Measurements from ENCODE around the gene FHAD1.

Gene FHAD1

GRCh38 chr1:15329104-15329820 lies 82.2 kb downstream of the FHAD1 start:
- Histone ChIP-seq H3K4me3 (ENCODE audit: low read length) (no peak overlapping the region), H3K9me3 (ENCODE audit: control insufficient read depth, low read depth, low read length) (no peaks in the 10 kb centered on the region), H3K27ac (ENCODE audit: low read length) (no peak overlapping the region), H3K27me3 (ENCODE audit: control insufficient read depth, insufficient read depth, low read length) (no peaks in the 10 kb centered on the region), H3K9ac (ENCODE audit: low read length) (no peak overlapping the region), H3K4me1 (ENCODE audit: control insufficient read depth, low read depth, low read length) (peaks cover 8% of the 10 kb centered on the region), H3K36me3 (ENCODE audit: control insufficient read depth, low read depth, low read length) (no peaks in the 10 kb centered on the region)

- H3K36me3 ChIP-seq (ENCODE audit: control insufficient read depth, low read depth, low read length), result no peaks in the 10 kb centered on the region
- no peak overlapping the region for H3K27ac ChIP-seq (ENCODE audit: low read length)
- no peak overlapping the region for H3K4me3 ChIP-seq (ENCODE audit: low read length)
- H3K4me1 ChIP-seq (ENCODE audit: control insufficient read depth, low read depth, low read length), result peaks cover under 1% of the 10 kb centered on the region
- no peaks in the 10 kb centered on the region for H3K27me3 ChIP-seq (ENCODE audit: control insufficient read depth, insufficient read depth, low read length)
- no peak overlapping the region for H3K9ac ChIP-seq (ENCODE audit: low read length)
- H3K9me3 ChIP-seq (ENCODE audit: control insufficient read depth, low read depth, low read length), result no peaks in the 10 kb centered on the region
Measured at GRCh38 chr1:15330028-15330427, 83.0 kb downstream of the FHAD1 start.

GRCh38 chr1:15331180-15331579 lies 84.2 kb downstream of the FHAD1 start:
- H3K9ac ChIP-seq (ENCODE audit: low read length), result no peak overlapping the region
- H3K36me3 ChIP-seq (ENCODE audit: control insufficient read depth, low read depth, low read length), result no peaks in the 10 kb centered on the region

GRCh38 chr1:15331734-15332133 lies 84.7 kb downstream of the FHAD1 start:
- Histone ChIP-seq H3K4me1 (ENCODE audit: control insufficient read depth, low read depth, low read length) (no peaks in the 10 kb centered on the region), H3K9ac (ENCODE audit: low read length) (no peak overlapping the region), H3K4me3 (ENCODE audit: low read length) (no peak overlapping the region), H3K36me3 (ENCODE audit: control insufficient read depth, low read depth, low read length) (no peaks in the 10 kb centered on the region), H3K27me3 (ENCODE audit: control insufficient read depth, insufficient read depth, low read length) (no peaks in the 10 kb centered on the region), H3K9me3 (ENCODE audit: control insufficient read depth, low read depth, low read length) (no peaks in the 10 kb centered on the region), H3K27ac (ENCODE audit: low read length) (no peak overlapping the region)

More at GRCh38 chr1:15331180-15331579, 84.2 kb downstream of the FHAD1 start:
- H3K27me3 ChIP-seq (ENCODE audit: control insufficient read depth, insufficient read depth, low read length), result no peaks in the 10 kb centered on the region
- H3K27ac ChIP-seq (ENCODE audit: low read length), result no peak overlapping the region
- H3K4me1 ChIP-seq (ENCODE audit: control insufficient read depth, low read depth, low read length), result no peaks in the 10 kb centered on the region
- H3K4me3 ChIP-seq (ENCODE audit: low read length), result no peak overlapping the region
- H3K9me3 ChIP-seq (ENCODE audit: control insufficient read depth, low read depth, low read length), result no peaks in the 10 kb centered on the region

- Histone ChIP-seq H3K9ac (ENCODE audit: low read length) (no peak overlapping the region), H3K9me3 (ENCODE audit: control insufficient read depth, low read depth, low read length) (no peaks in the 10 kb centered on the region), H3K4me1 (ENCODE audit: control insufficient read depth, low read depth, low read length) (no peaks in the 10 kb centered on the region), H3K36me3 (ENCODE audit: control insufficient read depth, low read depth, low read length) (no peaks in the 10 kb centered on the region), H3K27ac (ENCODE audit: low read length) (no peak overlapping the region), H3K27me3 (ENCODE audit: control insufficient read depth, insufficient read depth, low read length) (no peaks in the 10 kb centered on the region), H3K4me3 (ENCODE audit: low read length) (no peak overlapping the region)
Measured at GRCh38 chr1:15332525-15332924, 85.5 kb downstream of the FHAD1 start.

GRCh38 chr1:15332952-15333715 lies 86.1 kb downstream of the FHAD1 start:
- Histone ChIP-seq H3K4me1 (ENCODE audit: control insufficient read depth, low read depth, low read length) (no peaks in the 10 kb centered on the region), H3K27ac (ENCODE audit: low read length) (no peak overlapping the region)

GRCh38 chr1:15334995-15335394 lies 88.0 kb downstream of the FHAD1 start:
- Histone ChIP-seq H3K4me1 (ENCODE audit: control insufficient read depth, low read depth, low read length) (no peaks in the 10 kb centered on the region), H3K36me3 (ENCODE audit: control insufficient read depth, low read depth, low read length) (no peaks in the 10 kb centered on the region), H3K9me3 (ENCODE audit: control insufficient read depth, low read depth, low read length) (no peaks in the 10 kb centered on the region), H3K9ac (ENCODE audit: low read length) (no peak overlapping the region), H3K27me3 (ENCODE audit: control insufficient read depth, insufficient read depth, low read length) (no peaks in the 10 kb centered on the region), H3K4me3 (ENCODE audit: low read length) (no peak overlapping the region), H3K27ac (ENCODE audit: low read length) (no peak overlapping the region)

More at GRCh38 chr1:15332952-15333715, 86.1 kb downstream of the FHAD1 start:
- no peaks in the 10 kb centered on the region for H3K9me3 ChIP-seq (ENCODE audit: control insufficient read depth, low read depth, low read length)
- no peaks in the 10 kb centered on the region for H3K36me3 ChIP-seq (ENCODE audit: control insufficient read depth, low read depth, low read length)
- H3K9ac ChIP-seq (ENCODE audit: low read length), result no peak overlapping the region
- H3K27me3 ChIP-seq (ENCODE audit: control insufficient read depth, insufficient read depth, low read length), result no peaks in the 10 kb centered on the region
- H3K4me3 ChIP-seq (ENCODE audit: low read length), result no peak overlapping the region

- H3K27ac ChIP-seq (ENCODE audit: low read length), result no peak overlapping the region
- no peak overlapping the region for H3K9ac ChIP-seq (ENCODE audit: low read length)
- H3K4me3 ChIP-seq (ENCODE audit: low read length), result no peak overlapping the region
- no peaks in the 10 kb centered on the region for H3K36me3 ChIP-seq (ENCODE audit: control insufficient read depth, low read depth, low read length)
- H3K27me3 ChIP-seq (ENCODE audit: control insufficient read depth, insufficient read depth, low read length), result no peaks in the 10 kb centered on the region
- no peaks in the 10 kb centered on the region for H3K9me3 ChIP-seq (ENCODE audit: control insufficient read depth, low read depth, low read length)
- H3K4me1 ChIP-seq (ENCODE audit: control insufficient read depth, low read depth, low read length), result no peaks in the 10 kb centered on the region
Measured at GRCh38 chr1:15336866-15337265, 89.8 kb downstream of the FHAD1 start.

GRCh38 chr1:15337656-15338402 lies 90.8 kb downstream of the FHAD1 start:
- H3K4me1 ChIP-seq (ENCODE audit: control insufficient read depth, low read depth, low read length), result no peaks in the 10 kb centered on the region
- no peak overlapping the region for H3K4me3 ChIP-seq (ENCODE audit: low read length)
- no peaks in the 10 kb centered on the region for H3K9me3 ChIP-seq (ENCODE audit: control insufficient read depth, low read depth, low read length)
- H3K36me3 ChIP-seq (ENCODE audit: control insufficient read depth, low read depth, low read length), result no peaks in the 10 kb centered on the region
- no peaks in the 10 kb centered on the region for H3K27me3 ChIP-seq (ENCODE audit: control insufficient read depth, insufficient read depth, low read length)
- H3K9ac ChIP-seq (ENCODE audit: low read length), result no peak overlapping the region
- H3K27ac ChIP-seq (ENCODE audit: low read length), result no peak overlapping the region

- no peaks in the 10 kb centered on the region for H3K4me1 ChIP-seq (ENCODE audit: control insufficient read depth, low read depth, low read length)
- H3K27ac ChIP-seq (ENCODE audit: low read length), result no peak overlapping the region
- no peak overlapping the region for H3K9ac ChIP-seq (ENCODE audit: low read length)
- no peak overlapping the region for H3K4me3 ChIP-seq (ENCODE audit: low read length)
- no peaks in the 10 kb centered on the region for H3K36me3 ChIP-seq (ENCODE audit: control insufficient read depth, low read depth, low read length)
- no peaks in the 10 kb centered on the region for H3K27me3 ChIP-seq (ENCODE audit: control insufficient read depth, insufficient read depth, low read length)
- H3K9me3 ChIP-seq (ENCODE audit: control insufficient read depth, low read depth, low read length), result no peaks in the 10 kb centered on the region
Measured at GRCh38 chr1:15339570-15339969, 92.5 kb downstream of the FHAD1 start.

GRCh38 chr1:15341228-15341627 lies 94.2 kb downstream of the FHAD1 start:
- H3K27ac ChIP-seq (ENCODE audit: low read length), result no peak overlapping the region
- no peaks in the 10 kb centered on the region for H3K4me1 ChIP-seq (ENCODE audit: control insufficient read depth, low read depth, low read length)
- H3K27me3 ChIP-seq (ENCODE audit: control insufficient read depth, insufficient read depth, low read length), result no peaks in the 10 kb centered on the region
- no peaks in the 10 kb centered on the region for H3K36me3 ChIP-seq (ENCODE audit: control insufficient read depth, low read depth, low read length)
- no peak overlapping the region for H3K4me3 ChIP-seq (ENCODE audit: low read length)
- no peaks in the 10 kb centered on the region for H3K9me3 ChIP-seq (ENCODE audit: control insufficient read depth, low read depth, low read length)
- H3K9ac ChIP-seq (ENCODE audit: low read length), result no peak overlapping the region

Measured in iPS-18a (cell line).